GM12878 (cell line): ENCODE results near the gene ACSL3.

Source experiments
- GABPA ChIP-seq: IDR thresholded peaks from 2 replicates; pipeline ENCODE4 v1.6.1; 2014; ENCODE audit warnings: antibody characterized with exemption, low read depth, mild to moderate bottlenecking, inconsistent platforms
- MXI1 ChIP-seq: fragments of 150-350 bp; IDR thresholded peaks from 2 replicates; pipeline ENCODE4 v1.6.1; 2011; ENCODE audit warnings: low read depth, mild to moderate bottlenecking, inconsistent platforms, low read length, improper control_type of control experiment
- PAX8 ChIP-seq: fragments of 450-650 bp; IDR thresholded peaks from 2 replicates; pipeline ENCODE4 v1.6.1; 2017; ENCODE audit warnings: mild to moderate bottlenecking, moderate library complexity
- PBX3 ChIP-seq: IDR thresholded peaks from 2 replicates; pipeline ENCODE4 v1.6.1; 2011; ENCODE audit warnings: mild to moderate bottlenecking, low read depth, low read length, moderate library complexity; ENCODE audit not compliant: insufficient replicate concordance
- POLR2A ChIP-seq: IDR thresholded peaks from 2 replicates; pipeline ENCODE4 v1.6.1; 2011; ENCODE audit warnings: low read depth, mild to moderate bottlenecking, low read length
- SIN3A ChIP-seq: IDR thresholded peaks from 2 replicates; pipeline ENCODE4 v1.6.1; 2012; ENCODE audit warnings: low read depth, low read length, improper control_type of control experiment
- SIX5 ChIP-seq: IDR thresholded peaks from 2 replicates; pipeline ENCODE4 v1.6.1; 2011; ENCODE audit warnings: mild to moderate bottlenecking, low read depth, low read length, moderate library complexity; ENCODE audit not compliant: severe bottlenecking
- YBX1 ChIP-seq: fragments of 450-650 bp; IDR thresholded peaks from 2 replicates; pipeline ENCODE4 v1.6.1; 2016; ENCODE audit warnings: antibody characterized with exemption
- TF ChIP-seq, protein P1 (sequence below): fragments of 450-650 bp; IDR thresholded peaks from 2 replicates; pipeline ENCODE4 v1.6.1; 2017; ENCODE audit warnings: antibody characterized with exemption, mild to moderate bottlenecking, moderate library complexity
- TF ChIP-seq, protein P2 (sequence below), 3 experiments: IDR thresholded peaks in 2 of 3; conservative IDR thresholded peaks in 1 of 3; 2 replicates each; pipeline ENCODE4 v1.5.1; 2011; ENCODE audit warnings: low read depth in 3 of 3, low read length in 3 of 3, mild to moderate bottlenecking in 3 of 3, control low read depth in 2 of 3, moderate library complexity in 2 of 3, inconsistent platforms in 1 of 3, mixed read lengths in 1 of 3; ENCODE audit not compliant: control insufficient read depth in 2 of 3, insufficient read depth in 1 of 3; ENCODE audit errors: extremely low read depth in 1 of 3

DNA sequence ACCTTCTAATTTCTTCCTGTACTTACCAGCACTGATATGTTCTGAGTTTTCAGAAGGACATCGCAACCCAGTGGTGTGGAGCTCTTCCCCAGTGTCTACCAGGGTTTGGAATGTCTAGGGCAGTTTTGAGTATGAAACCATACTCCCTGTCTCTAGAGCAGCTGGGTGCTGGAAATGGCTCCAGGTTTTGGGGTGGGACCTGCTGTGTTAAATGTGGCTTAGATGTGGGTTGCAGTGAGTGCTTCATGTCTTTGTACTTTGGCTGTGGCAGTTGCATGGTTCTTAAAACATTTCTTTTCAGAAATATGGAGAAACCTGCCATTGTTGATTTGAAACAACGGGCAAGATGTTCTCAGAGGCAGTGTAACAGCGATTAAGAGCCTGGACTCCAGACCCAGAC is 48.5 kb downstream of the ACSL3 start:
- TF ChIP-seq SIX5 (no peak), PBX3 (no peak), GABPA (no peak), PAX8 (no peak), YBX1 (no peak), MXI1 (no peak), SIN3A (no peak), POLR2A (no peak)
- TF ChIP-seq, protein P1, sequence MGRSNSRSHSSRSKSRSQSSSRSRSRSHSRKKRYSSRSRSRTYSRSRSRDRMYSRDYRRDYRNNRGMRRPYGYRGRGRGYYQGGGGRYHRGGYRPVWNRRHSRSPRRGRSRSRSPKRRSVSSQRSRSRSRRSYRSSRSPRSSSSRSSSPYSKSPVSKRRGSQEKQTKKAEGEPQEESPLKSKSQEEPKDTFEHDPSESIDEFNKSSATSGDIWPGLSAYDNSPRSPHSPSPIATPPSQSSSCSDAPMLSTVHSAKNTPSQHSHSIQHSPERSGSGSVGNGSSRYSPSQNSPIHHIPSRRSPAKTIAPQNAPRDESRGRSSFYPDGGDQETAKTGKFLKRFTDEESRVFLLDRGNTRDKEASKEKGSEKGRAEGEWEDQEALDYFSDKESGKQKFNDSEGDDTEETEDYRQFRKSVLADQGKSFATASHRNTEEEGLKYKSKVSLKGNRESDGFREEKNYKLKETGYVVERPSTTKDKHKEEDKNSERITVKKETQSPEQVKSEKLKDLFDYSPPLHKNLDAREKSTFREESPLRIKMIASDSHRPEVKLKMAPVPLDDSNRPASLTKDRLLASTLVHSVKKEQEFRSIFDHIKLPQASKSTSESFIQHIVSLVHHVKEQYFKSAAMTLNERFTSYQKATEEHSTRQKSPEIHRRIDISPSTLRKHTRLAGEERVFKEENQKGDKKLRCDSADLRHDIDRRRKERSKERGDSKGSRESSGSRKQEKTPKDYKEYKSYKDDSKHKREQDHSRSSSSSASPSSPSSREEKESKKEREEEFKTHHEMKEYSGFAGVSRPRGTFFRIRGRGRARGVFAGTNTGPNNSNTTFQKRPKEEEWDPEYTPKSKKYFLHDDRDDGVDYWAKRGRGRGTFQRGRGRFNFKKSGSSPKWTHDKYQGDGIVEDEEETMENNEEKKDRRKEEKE, result no peak
- TF ChIP-seq, protein P2, sequence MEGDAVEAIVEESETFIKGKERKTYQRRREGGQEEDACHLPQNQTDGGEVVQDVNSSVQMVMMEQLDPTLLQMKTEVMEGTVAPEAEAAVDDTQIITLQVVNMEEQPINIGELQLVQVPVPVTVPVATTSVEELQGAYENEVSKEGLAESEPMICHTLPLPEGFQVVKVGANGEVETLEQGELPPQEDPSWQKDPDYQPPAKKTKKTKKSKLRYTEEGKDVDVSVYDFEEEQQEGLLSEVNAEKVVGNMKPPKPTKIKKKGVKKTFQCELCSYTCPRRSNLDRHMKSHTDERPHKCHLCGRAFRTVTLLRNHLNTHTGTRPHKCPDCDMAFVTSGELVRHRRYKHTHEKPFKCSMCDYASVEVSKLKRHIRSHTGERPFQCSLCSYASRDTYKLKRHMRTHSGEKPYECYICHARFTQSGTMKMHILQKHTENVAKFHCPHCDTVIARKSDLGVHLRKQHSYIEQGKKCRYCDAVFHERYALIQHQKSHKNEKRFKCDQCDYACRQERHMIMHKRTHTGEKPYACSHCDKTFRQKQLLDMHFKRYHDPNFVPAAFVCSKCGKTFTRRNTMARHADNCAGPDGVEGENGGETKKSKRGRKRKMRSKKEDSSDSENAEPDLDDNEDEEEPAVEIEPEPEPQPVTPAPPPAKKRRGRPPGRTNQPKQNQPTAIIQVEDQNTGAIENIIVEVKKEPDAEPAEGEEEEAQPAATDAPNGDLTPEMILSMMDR (IDR thresholded peaks at IDR 0.05 in 2 of 3, conservative IDR thresholded peaks at IDR 0.05 in 1 of 3; ENCODE audit: control insufficient read depth in 2 of 3, extremely low read depth in 1 of 3, insufficient read depth in 1 of 3, low read depth in 3 of 3, low read length in 3 of 3), result no peak
